Fibroblast of upper back skin (primary cell): ENCODE results near the gene WWP2.
"Not testable (repeated sequence)": the region's sequence is repeated elsewhere in the genome, so short reads cannot be mapped to it uniquely, and the experiment has no call there.

ENCODE experiments used
- DNase-seq: peaks from one replicate; pipeline ENCODE4 v3.0.0-alpha.2; 2013

The WWP2 gene

DNA sequence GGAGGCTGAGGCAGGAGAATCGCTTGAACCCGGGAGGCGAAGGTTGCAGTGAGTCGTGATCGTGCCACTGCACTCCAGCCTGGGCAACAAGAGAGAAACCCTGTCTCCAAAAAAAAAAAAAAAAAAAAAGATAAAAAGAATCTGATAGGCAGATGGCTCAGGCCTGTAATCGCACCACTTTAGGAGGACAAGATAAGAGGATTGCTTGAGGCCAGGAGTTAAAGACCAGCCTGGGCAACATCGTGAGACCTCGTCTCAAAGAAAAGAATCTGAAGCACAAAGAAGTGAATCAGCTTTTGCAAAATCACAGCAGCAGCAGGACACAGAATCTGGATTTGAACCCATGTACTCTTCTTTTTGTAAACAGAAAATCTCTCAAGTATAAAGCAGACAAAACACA, 15.0 kb upstream of the WWP2 start:
- no peak for DNase-seq

DNA sequence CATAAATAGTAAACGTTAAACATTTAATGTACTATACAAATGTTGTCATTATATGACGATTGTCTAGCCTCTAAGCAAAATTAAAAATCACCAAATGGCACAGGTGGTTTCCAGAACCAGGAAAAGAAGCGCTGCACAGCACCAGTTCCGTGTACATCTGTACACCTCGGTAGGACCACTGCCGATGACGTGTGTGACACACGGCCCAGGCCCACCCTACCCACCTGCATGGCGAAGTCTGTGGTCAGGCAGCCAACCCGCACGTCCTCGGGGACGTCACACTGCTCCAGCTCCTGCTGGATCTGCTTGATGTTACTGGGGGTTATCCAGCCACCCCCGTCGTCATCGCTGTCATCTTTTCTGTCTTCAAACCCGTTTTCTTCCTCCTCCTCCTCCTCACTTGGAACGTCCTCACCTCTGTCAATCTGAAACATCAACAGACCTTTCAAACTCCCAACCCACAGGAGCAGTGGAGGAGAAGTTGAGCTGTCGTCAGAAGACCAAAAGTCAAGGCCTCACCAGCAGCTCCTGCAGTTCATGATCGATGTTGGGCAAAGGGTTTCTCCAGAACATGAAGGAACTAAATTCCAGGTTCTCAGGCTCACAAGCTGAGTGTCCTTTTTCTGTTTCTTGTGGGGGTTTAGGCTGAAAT, 13.3 kb upstream of the WWP2 start:
- no peak for DNase-seq

DNA sequence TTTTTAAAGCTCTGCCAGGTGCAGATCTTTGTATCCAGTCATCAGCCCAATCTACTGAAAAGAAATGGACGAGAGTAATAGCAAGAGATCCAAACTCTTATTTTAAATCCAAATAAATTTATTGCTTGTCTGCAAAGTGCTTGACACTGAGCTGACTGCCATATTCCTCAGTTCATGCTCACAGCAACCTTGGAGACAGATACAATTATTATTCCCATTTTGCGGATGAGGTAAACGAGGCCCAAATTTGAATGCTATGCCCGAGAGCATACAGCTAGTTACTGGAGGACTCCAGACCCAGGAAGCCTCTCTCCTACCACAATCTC, 8.0 kb upstream of the WWP2 start:
- no peak for DNase-seq

DNA sequence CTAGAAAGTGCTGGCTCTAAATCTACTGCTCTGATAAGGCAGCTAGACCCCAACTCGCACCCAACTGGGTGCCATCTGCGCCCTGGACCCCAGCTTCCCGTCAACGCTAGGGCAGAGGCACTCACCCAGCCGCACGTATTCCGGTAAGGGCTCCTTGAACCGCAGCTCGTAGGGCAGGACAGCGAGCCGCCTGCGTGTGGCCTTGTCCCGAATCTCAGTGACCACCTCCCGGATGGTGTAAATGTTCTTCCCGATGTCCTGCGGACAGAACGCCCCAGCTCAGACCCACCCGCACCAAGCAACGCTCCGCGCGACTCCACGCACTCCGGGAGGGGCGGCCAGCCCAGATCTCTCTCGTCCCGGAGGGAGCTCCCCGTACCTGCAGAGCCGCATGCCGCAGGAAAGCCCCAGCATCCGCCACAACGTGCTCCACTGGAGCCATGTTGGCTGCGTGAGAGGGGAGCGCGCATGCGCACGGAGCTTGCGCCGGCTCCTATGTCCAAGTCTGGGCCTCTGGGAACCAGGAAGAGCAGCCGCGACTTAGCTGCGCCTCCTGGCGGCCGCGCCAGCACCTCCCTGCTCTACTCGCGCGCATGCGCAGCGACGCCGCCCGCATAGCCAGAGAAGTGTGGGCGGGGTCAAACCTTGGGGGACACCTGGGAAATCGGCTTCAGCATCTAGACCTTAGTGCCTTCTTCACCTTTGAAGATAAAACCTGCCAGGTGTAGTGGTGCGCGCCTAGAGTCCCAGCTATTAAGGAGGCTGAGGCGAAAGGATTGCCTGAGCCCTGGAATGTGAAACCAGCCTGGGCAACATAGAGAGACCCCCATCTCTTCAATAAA, 7.4 kb upstream of the WWP2 start, which contains the start of gene NOB1:
Gene NOB1, minus strand, starts transcription at position 458 of the 842 bp plus-strand sequence. Its CDS starts 16 bp downstream, at position 442.
- DNase-seq, result peak; percentile 95

DNA sequence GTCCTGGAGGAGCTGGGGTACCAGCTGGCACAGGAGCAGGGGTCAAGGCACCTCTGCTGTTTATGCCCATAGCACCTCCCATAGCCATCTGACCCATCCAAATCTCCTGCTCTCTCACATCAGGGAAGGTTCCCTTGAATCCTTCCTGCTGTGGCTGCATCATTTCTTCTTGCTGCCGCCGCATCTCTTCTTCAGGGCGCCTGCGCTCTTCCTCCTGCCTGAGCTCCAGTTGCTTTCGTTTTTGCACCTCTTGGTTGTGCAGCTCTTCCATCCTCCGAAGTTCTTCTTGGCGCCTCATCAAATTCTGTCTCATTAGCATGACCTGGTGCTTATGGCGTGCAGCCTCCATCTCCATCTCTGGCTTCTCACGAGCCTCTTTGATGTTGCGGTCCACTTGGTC, 5.4 kb upstream of the WWP2 start:
- DNase-seq, result no peak

DNA sequence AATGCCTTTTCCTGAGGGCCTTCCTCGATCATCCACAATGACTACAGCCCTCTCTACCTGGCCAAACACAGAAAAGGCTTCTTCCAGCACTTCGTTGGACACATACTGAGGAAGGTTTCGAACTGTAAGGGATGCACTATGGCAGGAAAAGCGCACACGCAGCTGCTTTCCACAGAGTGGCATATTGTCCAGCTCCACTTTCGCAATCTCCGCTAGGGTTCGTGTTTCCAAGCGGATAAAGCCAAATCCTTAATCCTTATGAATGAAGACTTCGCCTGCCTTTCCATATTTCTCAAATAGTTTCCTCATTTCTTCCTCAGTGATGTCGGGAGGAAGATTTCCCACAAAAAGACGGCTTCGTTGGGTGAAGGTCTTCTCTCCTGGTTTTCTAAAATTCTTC, 4.8 kb upstream of the WWP2 start:
- not testable (repeated sequence) for DNase-seq

DNA sequence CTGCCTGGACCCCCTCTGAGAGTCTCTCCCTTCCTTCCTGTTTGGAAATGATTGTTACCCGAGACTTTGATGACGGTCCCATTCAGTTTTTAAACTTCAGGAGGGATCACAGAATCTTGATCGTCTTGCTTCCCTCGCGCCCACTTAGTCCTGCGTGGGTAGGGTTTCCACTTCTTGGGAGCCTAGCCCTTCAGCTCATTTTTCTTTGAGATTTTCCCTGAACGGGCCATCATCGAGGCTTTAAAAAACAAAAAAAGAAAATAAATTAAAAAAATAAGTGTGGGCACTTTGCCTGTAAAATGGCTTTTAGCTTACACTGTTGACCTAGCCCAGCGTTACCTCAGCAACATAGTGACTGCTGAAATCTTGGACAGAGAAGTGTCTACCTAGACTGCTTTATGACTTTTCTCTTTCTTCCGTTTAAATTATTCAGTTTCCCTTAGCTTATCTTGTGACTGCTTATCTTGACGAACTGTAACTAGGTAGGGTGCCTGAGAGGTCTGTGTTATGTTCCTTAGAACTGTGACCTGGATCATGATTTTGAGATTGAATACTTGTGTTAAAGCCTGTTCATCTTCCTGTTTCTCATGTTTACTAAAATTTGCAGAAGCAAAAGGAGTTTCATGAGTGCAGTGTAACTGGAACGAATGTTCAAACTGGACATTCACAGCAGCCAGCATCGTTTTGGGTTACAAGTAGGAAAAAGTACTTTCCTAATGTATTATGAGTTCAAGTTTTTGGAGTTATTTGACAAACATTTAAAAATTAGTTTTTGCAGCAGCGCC, 874 bp downstream of the WWP2 start:
- DNase-seq, result peak; percentile 18

DNA sequence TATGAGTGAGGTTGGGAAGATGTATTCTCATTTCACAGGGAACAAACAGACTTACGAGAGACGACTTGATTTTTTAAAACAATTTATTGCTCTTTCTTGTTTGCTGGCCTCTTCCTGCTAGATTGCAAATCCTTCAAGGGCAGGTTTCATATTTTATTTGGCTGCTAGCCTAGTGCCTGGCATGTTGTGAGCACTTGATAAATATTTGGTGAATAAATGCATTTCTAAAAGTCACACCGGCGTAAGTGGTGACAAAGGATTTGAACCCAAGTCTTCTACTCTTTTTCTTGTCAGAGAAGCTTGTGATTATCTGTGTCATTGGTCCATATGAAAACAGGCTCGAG, 1.4 kb downstream of the WWP2 start:
- DNase-seq, result no peak

DNA sequence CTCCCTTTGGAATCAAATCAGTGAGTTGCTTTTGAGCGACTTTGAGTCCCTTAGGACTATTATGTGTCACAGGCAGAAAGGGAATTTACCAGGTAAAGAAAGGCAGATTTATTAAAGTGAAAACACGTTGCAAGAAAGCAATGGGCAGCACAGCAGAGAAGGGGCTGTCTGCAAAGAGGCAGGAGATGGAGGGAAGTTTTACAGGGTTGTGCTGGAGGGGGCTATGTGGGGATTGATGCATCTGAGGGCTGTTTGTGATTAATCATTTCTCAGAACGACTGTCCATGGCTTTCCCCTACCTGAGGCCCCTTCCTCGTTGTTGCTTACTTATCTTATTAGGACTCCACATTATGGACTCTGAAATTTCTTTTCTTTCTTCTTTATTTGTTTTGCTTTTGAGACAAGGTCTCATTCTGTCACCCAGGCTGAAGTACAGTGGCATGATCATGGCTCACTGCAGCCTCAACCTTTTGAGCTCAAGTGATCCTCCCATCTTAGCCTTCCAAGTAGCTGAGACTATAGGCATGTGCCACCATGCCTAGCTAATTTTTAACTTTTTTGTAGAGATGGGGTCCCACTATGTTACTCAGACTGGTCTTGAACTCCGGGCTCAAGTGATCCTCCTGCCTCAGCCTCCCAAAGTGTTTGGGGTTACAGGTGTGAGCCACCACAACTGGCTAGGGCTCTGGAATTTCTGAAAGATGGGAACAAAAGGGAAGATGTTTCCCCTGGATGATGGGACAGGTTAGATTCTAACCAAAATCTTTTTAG, 5.5 kb downstream of the WWP2 start:
- no peak for DNase-seq

DNA sequence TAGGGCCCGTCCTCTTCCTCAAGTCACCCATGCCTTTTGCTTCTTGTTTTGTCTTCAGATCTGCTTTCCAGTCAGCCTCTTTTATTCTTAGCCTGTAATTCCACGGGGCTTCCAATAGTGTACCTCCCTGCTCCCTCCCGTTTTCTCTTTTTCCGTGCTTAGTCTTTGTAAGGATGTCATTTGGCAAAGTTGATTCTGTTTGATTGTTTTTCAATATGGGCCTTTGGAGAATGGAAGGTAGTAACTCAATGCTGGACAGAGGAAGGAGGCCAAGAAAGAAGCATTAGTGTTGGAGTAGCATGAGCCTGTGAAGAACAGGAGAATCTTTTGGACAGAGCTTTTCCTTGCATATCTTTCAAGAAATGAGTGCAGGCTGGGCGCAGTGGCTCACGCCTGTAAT, 6.5 kb downstream of the WWP2 start:
- DNase-seq, result no peak

DNA sequence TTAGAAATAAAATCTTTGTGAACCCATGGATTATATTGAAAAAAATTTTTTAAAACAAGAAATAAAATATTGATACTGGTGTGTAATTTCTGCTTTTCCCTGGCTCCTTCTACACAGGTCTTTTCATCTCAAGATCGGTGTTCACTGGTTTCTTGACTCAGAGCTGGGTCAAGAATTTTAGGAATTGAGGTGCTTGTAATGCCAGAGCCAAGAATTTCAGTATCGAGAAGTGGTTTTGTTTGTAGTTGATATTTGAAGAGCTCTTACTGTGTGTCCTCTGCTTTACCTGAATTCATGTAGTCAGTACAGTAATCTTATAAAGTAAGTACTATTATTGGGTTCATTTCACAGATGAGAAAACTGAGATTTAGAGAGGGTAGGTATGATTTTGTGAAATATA, 7.3 kb downstream of the WWP2 start:
- no peak for DNase-seq

DNA sequence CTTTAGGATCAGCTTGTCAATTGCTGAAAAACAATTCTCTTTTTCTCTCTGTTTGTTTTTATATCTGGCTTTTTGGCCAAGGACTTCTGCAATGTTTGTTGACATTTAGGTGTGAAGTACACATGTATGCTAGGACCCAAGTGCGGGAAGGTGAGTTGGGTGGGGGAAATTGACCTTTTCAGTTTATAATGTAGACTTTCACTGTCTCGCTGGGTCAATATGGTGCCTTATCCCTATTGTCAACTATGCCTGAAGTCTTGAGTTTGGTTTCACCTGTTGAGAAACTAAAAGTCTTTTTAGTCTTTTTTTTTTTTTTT, 9.5 kb downstream of the WWP2 start:
- DNase-seq, result no peak

DNA sequence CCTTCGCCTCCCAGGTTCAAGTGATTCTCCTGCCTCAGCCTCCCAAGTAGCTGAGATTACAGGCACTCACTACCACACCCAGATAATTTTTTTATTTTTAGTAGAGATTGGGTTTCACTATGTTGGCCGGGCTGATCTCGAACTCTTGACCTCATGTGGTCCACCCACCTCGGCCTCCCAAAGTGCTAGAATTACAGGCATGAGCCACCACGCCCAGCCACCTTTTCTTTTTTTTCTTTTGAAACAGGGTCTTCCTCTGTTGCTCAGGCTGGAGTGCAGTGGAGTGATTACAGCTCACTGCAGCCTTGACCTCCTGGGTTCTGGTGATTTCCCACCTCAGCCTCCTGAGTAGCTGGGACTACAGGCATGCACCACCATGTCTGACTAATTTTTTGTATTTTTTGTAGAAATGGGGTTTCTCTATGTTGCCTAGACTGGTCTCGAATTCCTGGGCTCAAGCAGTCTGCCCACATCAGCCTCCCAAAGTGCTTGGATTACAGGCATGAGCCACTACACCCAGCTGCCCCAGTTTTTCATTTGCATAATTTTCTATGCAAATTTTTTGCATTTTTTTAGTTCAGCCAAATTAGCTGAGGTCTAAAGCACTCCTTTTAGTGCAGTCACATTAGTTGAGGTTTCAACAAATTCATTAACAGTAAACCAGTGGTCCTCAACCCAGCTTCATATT, 11.3 kb downstream of the WWP2 start:
- no peak for DNase-seq

DNA sequence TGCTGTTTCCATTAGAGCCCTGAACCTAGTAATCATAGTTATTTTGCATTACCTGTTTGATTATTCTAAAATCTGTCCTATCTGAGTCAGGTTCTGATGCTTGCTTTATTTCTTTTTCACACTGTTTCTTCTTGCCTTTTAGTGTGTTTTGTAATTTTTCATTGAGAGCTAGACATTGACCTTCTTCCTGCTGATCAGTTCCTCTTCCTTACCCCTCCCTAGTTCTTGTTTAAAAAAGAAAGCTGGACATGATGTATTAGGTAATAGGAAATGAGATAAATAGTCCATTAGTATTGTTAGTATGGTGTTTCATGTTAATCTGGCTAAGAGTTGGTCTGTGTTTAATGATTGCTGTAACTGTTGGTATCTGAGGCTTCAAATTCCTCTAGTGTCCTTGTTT, 13.4 kb downstream of the WWP2 start:
- DNase-seq, result no peak

DNA sequence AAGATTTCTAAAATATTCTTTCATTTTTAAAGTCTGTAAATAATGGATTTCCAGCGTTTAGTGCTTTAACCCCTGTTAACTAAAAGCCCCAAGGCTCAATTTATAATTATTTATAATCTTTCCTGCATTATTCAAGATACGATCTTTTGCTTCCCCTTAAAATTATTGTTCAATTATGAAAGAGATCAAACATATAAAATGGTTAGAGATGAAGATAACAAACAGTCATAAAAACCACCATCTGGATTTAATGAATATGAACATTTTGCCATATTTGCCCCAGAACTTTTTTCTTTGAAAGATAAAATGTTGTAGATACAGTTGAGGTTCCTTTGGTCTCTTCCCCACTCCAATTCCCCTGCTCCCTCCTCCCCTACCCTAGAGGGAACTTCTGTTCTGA, 17.6 kb downstream of the WWP2 start:
- DNase-seq, result no peak

DNA sequence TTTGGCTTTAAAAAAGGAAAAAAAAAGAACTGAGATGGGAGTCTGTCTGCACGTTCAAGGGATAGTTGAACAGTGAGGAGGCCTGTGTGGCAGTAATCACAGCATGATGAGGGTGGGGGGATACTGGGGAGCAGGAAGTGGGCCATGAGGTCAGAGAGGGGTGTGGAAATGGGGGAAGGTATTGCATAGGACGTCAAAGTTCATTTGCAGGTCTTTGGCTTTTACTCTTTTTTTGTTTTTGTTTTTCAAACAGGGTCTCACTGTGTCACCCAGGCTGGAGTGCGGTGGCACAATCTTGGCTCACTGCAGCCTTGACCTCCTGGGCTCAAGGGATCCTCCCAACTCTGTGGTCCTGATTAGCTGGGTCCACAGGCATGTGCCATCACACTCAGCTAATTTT, 19.0 kb downstream of the WWP2 start:
- DNase-seq, result no peak

DNA sequence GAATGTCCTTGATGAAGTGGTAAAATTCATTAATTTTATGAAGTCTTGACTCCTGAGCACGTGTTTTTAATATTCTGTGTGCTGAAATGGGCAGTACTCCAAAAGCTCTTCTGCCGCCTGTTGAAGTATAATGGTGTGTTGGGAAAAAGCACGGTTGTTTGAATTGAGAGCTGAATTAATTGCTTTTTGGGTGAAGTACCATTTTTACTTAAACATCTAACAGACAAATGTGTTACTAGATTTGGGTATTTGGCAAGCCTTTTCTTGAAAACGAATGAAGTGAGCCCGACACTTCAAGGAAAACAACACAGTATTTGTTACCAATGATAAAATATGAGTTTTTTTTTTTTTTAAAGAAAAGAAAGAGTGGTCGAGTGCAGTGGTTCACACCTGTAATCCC, 22.5 kb downstream of the WWP2 start:
- DNase-seq, result no peak

DNA sequence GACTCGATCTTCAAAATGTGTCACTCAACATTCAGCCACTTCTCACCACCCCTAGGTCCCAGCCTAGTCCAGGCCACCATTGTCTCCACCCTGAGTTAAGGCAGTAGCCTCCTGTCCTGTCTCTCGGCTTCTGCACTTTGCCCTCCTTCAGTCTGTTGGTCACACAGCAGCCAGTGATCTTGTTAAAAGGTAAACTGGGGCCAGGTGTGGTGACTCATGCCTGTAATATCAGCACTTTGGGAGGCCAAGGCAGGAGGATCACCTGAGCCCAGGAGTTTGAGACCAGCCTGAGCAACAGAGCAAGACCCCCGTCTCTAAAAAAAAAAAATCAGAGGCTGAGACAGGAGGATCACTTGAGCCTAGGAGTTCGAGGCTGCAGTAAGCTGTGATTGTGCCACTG, 25.8 kb downstream of the WWP2 start:
- no peak for DNase-seq

DNA sequence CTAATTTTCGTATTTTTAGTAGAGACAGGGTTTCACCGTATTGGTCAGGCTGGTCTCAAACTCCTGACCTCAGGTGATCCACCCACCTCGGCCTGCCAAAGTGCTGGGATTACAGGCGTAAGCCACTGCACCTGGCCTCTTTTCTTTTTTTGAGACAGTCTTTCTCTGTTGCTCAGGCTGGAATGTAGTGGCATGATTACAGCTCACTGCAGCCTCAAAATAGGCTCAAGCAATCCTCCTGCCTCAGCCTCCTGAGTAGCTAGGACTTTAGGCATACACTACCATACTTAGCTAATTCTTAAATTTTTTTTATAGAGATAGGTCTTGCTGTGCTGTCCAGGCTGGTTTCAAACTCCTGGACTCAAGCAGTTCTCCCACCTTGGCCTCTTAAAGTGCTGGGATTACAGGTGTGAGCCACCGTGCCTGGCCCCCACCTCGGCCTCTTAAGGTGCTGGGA, 29.3 kb downstream of the WWP2 start:
- not testable (repeated sequence) for DNase-seq

DNA sequence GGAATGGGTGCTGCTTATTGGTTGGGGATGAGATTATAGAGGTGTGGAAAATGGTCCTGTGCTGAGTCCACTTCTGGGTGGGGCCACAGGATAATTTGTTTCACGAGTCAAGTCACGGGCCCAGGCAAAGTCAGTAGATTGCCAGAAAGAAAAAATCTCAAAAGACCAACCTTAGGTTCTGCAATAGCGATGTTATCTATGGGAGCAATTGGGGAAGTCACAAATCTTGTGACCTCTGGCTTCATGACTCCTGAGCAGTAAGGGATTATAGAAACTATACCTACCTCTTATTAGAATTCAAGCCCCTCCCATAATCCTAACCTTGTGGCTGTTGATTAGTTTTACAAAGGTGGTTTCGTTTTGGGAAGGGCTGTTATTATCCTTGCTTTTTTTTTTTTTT, 31.4 kb downstream of the WWP2 start:
- no peak for DNase-seq

DNA sequence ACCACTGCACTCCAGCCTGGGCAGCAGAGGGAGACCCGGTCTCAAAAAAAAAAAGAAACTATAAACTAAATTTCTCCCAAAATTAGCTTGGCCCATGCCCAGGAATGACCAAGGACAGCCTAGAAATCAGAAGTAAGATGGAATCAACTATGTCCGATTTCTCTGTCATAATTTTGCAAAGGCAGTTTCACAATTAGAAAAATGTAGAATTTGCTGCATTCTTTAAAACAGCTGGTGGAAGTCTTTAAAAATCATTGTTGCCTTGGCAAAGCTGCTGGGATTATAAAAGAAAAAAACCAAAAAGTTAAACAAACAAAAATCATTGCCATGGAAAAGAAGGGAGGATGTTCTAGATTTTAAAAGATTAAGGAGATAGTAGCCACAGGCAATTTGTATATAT, 32.4 kb downstream of the WWP2 start:
- DNase-seq, result no peak

DNA sequence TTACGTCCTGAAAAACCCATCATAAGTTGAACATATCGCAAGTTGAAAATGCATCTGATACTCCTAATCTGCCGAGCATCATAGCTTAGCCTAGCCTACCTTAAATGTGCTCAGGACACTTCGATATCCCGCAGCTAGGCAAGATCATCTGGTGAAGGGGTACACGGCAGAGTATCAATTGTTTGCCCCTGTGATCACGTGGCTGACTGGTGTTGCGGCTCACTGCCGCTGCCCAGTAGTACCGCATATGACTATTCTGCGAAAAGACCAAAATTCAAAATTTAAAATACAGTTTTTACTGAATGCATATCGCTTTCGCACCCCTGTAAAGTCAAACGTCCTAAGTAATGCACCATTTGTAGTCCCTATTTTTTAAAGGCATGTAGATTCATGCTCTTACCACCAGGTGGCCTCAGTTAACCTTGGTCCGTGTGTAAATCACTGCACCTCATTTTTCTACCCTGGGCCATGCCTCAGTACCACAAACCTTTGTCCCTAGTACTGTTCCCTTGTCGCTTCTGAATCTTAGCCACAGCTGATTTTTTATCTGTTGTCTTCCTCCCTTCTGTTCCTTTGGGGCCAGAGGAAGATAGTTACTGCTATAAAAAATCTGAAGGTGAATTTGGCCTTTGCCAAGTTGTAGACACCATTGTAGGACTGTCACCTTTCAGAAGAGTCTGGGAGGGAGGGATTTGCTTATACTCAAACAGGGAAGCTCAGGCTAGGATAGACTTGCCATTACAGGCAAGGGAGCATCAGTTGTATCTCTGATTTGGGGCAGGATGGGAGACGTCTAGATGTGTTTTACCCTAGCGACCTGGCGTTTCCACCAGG, 34.4 kb downstream of the WWP2 start:
- DNase-seq, result peak; percentile 68
